HepG2 (cell line): ENCODE results near the gene CHTF18. TPM values are rescaled to one million over a fixed set of nuclear protein-coding genes. Genes with fewer than 3 reads are reported as not detected.

ENCODE experiments used
- ATAC-seq: fragments of 200-7000 bp; cut with Tn5 transposase; 3 replicates; pipeline ENCODE4 v1.9.1; 2020; ENCODE audit warnings: mild to moderate bottlenecking, moderate library complexity
- BruUV-seq: library from RNA; stranded (reverse); fragments of 400-500 nt; replicated peaks from 2 replicates; lab custom pipeline; 2021; lab: Mats Ljungman, UMichigan
- CTCF ChIA-PET: fragments of 300-600 bp; formaldehyde crosslinking; extraction: SDS; loops from one replicate; lab custom pipeline; 2021; ENCODE audit warnings: low total read pairs, inconsistent platforms, low intra/inter-chr PET ratio; lab: Yijun Ruan, JAX
- POLR2A ChIA-PET: fragments of 350-600 bp; sonication (Branson Sonifier 250); formaldehyde crosslinking; loops from one replicate; lab custom pipeline; 2020; ENCODE audit warnings: antibody characterized with exemption, inconsistent platforms; lab: Yijun Ruan, JAX
- DNase-seq: peaks from one replicate; pipeline ENCODE4 v3.0.0-alpha.2; 2015; ENCODE audit warnings: low spot score
- FAIRE-seq: peaks from 3 replicates; lab custom pipeline; 2011; peaks lifted over from hg19 to GRCh38; lab: Jason Lieb, UNC
- H2AFZ ChIP-seq: one replicate; pipeline ENCODE4 v1.6.1; 2011; ENCODE audit warnings: low read length, inconsistent platforms
- H3K27ac ChIP-seq: fragments of 300-600 bp; 3 replicates; pipeline ENCODE4 v1.8.0; 2011; ENCODE audit warnings: mixed run types, mild to moderate bottlenecking, mixed read lengths, low read length, inconsistent platforms; ENCODE audit not compliant: insufficient read depth; ENCODE audit errors: extremely low read length
- H3K27me3 ChIP-seq, 2 experiments: fragments of 200-600 bp in 1 of 2; 2 replicates in 1 of 2; 3 replicates in 1 of 2; pipeline versions ENCODE4 v1.6.0 to v1.8.0; 2011; ENCODE audit warnings: low read length in 2 of 2, mild to moderate bottlenecking in 2 of 2, moderate library complexity in 2 of 2, inconsistent platforms in 1 of 2; ENCODE audit not compliant: insufficient read depth in 2 of 2, control insufficient read depth in 1 of 2
- H3K36me3 ChIP-seq, 2 experiments: fragments of 200-600 bp in 1 of 2; replicated peaks in 1 of 2; 2 replicates in 1 of 2; 3 replicates in 1 of 2; pipeline versions ENCODE4 v1.5.1 to v1.8.0; 2011; ENCODE audit warnings: low read length in 2 of 2, inconsistent platforms in 1 of 2; ENCODE audit not compliant: insufficient read depth in 2 of 2, control insufficient read depth in 1 of 2
- H3K4me1 ChIP-seq: 2 replicates; pipeline ENCODE4 v1.5.1; 2012; ENCODE audit warnings: low read length, inconsistent platforms; ENCODE audit not compliant: insufficient read depth
- H3K4me2 ChIP-seq: 2 replicates; pipeline ENCODE4 v1.6.0; 2011; ENCODE audit warnings: low read depth, low read length, inconsistent platforms
- H3K4me3 ChIP-seq, 3 experiments: fragments of 200-600 bp in 1 of 3; sonication (generic), shearing (Covaris generic) in 1 of 3; replicated peaks in 1 of 3; 2 replicates each; pipeline ENCODE4 v1.5.1; 2011 to 2016; ENCODE audit warnings: low read length in 3 of 3, inconsistent platforms in 2 of 3, low read depth in 2 of 3, mild to moderate bottlenecking in 2 of 3, control low read depth in 1 of 3, mixed read lengths in 1 of 3; ENCODE audit not compliant: insufficient read depth in 1 of 3
- H3K79me2 ChIP-seq: one replicate; pipeline ENCODE4 v1.6.1; 2011; ENCODE audit warnings: low read length, inconsistent platforms; ENCODE audit not compliant: insufficient read depth
- H3K9ac ChIP-seq: 2 replicates; pipeline ENCODE4 v1.6.0; 2011; ENCODE audit warnings: mild to moderate bottlenecking, low read depth, low read length, inconsistent platforms; ENCODE audit not compliant: insufficient read depth
- H3K9me3 ChIP-seq: 2 replicates; pipeline ENCODE4 v1.5.1; 2012; ENCODE audit warnings: mild to moderate bottlenecking, low read length
- H4K20me1 ChIP-seq: 2 replicates; pipeline ENCODE4 v1.6.0; 2011; ENCODE audit warnings: inconsistent platforms, mild to moderate bottlenecking, low read length, moderate library complexity; ENCODE audit not compliant: insufficient read depth
- ATF7-NPFF ChIP-seq: sonication (generic); formaldehyde crosslinking; IDR thresholded peaks from 2 replicates; pipeline ENCODE4 v1.8.1; 2023; ENCODE audit warnings: mild to moderate bottlenecking, low read depth, missing genetic modification reagents, moderate library complexity
- CENPT ChIP-seq: sonication (generic); formaldehyde crosslinking; IDR thresholded peaks from 2 replicates; pipeline ENCODE4 v1.8.0; 2022; ENCODE audit warnings: low read depth, mild to moderate bottlenecking, moderate library complexity, missing genetic modification reagents
- CREB1 ChIP-seq, 2 experiments: fragments of 450-650 bp in 1 of 2; IDR thresholded peaks; 2 replicates each; pipeline ENCODE4 v1.6.1; 2016 to 2017; ENCODE audit warnings: control low read depth in 1 of 2, mild to moderate bottlenecking in 1 of 2, missing compliant biosample characterization in 1 of 2, missing genetic modification characterization in 1 of 2
- EZH2 ChIP-seq: conservative IDR thresholded peaks from 2 replicates; pipeline ENCODE4 v1.6.1; 2012; ENCODE audit warnings: mild to moderate bottlenecking, low read depth, low read length, moderate library complexity
- FOXP1 ChIP-seq, 2 experiments: fragments of 450-650 bp in 1 of 2; IDR thresholded peaks; 2 replicates each; pipeline ENCODE4 v1.6.1; 2017 to 2018; ENCODE audit warnings: antibody characterized with exemption in 1 of 2
- GABPB1 ChIP-seq: IDR thresholded peaks from 2 replicates; pipeline ENCODE4 v1.6.1; 2016; ENCODE audit warnings: mild to moderate bottlenecking, missing genetic modification reagents, moderate library complexity, missing compliant biosample characterization
- HMGA1 ChIP-seq: sonication (generic); formaldehyde crosslinking; conservative IDR thresholded peaks from 2 replicates; pipeline ENCODE4 v1.4.0; 2020; ENCODE audit warnings: missing genetic modification reagents
- TCF7 ChIP-seq: sonication (generic); IDR thresholded peaks from 2 replicates; pipeline ENCODE4 v1.6.1; 2016; ENCODE audit warnings: antibody characterized with exemption, low read depth
- YY1 ChIP-seq: IDR thresholded peaks from 2 replicates; pipeline ENCODE4 v1.6.1; 2011; ENCODE audit warnings: low read length, low read depth, moderate library complexity, mild to moderate bottlenecking; ENCODE audit not compliant: insufficient read depth, insufficient replicate concordance
- ZNF143 ChIP-seq: sonication (generic); formaldehyde crosslinking; IDR thresholded peaks from 2 replicates; pipeline ENCODE4 v1.4.0; 2020; ENCODE audit warnings: missing genetic modification reagents
- WGBS: methylation state at CpG from one replicate; pipeline ENCODE4 v1.1.6; 2017; ENCODE audit warnings: low lambda C conversion rate; 5-methylcytosine and 5-hydroxymethylcytosine counted together
- in situ Hi-C: cut with HindIII; loops from 2 replicates; pipeline ENCODE4 v1.10.0; 2017; ENCODE audit warnings: low pct_unique_long_range_greater_than_20kb; ENCODE audit not compliant: extremely low pct_ligation_motif_present
- intact Hi-C: fragments of 100-400 bp; cut with micrococcal nuclease; formaldehyde crosslinking; loops from one replicate; pipeline ENCODE4 v1.10.0; 2022; ENCODE audit not compliant: unreplicated experiment
- polyA plus RNA-seq, 8 experiments: library from polyadenylated mRNA; depleted of rRNA in 3 of 8; stranded (reverse) in 7 of 8; unstranded in 1 of 8; fragments of >200 nt; fragmentation: Illumina TruSeq in 4 of 8; extraction: Trizol in 4 of 8; gene quantifications; 2 replicates each; pipeline versions ENCODE4 v1.2.1 to v1.2.3, GENCODE V29; 2011 to 2016; ENCODE audit warnings: low read depth in 4 of 8, missing spikeins in 1 of 8, mixed read lengths in 1 of 8; ENCODE audit not compliant: insufficient read depth in 1 of 8
- total RNA-seq, 5 experiments: library from RNA; depleted of rRNA; stranded (reverse); fragments of >200 nt; fragmentation: Illumina TruSeq; extraction: Trizol; gene quantifications; 2 replicates each; pipeline ENCODE4 v1.2.3, GENCODE V29; 2016; ENCODE audit warnings: low read depth in 1 of 5

Gene CHTF18
- total and polyA plus RNA-seq, 2 of the 13 experiments (the other 11 are each of a cell fraction or from before 2014, with no cell fraction given) = 8.6 to 22.9 TPM

GRCh38 chr16:805474-805873 lies 17.1 kb downstream of the CHTF18 start:
- H3K9me3 ChIP-seq = no peaks in the 10 kb centered on the region
- no peak overlapping the region for H2AFZ ChIP-seq
- H3K9ac ChIP-seq = no peak overlapping the region
- BruUV-seq = no TSS peak
- FAIRE-seq (no peak), ATAC-seq (no peak), DNase-seq (no peak)
- no peaks in the 10 kb centered on the region for H3K79me2 ChIP-seq
- WGBS = 0% methylated on average over 4 of the region's 17 CpGs
- H3K4me2 ChIP-seq = no peak overlapping the region
- ChIA-PET POLR2A (no interaction called here), CTCF (no interaction called here)
- intact Hi-C loops (no loop called here), in situ Hi-C loops (loop anchor here (25.0 kb wide), 1 partner anchor 407 kb away; no protein-coding TSS in a partner anchor)
- H3K27ac ChIP-seq = no peak overlapping the region
- no peaks in the 10 kb centered on the region for H3K4me1 ChIP-seq
- no peak for TF ChIP-seq HMGA1 (CRISPR knock-in tag)
- TF ChIP-seq EZH2 = 0 out of 2 replicates have a peak, but pooled peaks have one; percentile 13
- no peaks in the 10 kb centered on the region for H3K36me3 ChIP-seq
- no peaks in the 10 kb centered on the region for H4K20me1 ChIP-seq
- H3K27me3 ChIP-seq = peaks cover 34 to 75% of the 10 kb centered on the region in 2 experiments
- no peak overlapping the region for H3K4me3 ChIP-seq

GRCh38 chr16:807347-808084 lies 19.1 kb downstream of the CHTF18 start:
- ATAC-seq (no peak), DNase-seq (no peak)
- Histone ChIP-seq H3K4me1 (no peaks in the 10 kb centered on the region), H3K27me3 (peaks cover 30 to 75% of the 10 kb centered on the region in 2 experiments), H2AFZ (no peak overlapping the region), H3K4me2 (no peak overlapping the region), H3K79me2 (no peaks in the 10 kb centered on the region), H3K9me3 (no peaks in the 10 kb centered on the region), H3K9ac (no peak overlapping the region), H3K4me3 (no peak overlapping the region)
- 59% methylated on average over 54 of the region's 80 CpGs for WGBS
- in situ Hi-C loops (loop anchor here (25.0 kb wide), 1 partner anchor 405 kb away; no protein-coding TSS in a partner anchor), intact Hi-C loops (no loop called here)
- POLR2A ChIA-PET = no interaction called here
- peak; percentile 22; the same call in 1 of the 2 replicates for TF ChIP-seq GABPB1 (CRISPR knock-in tag)
- no peak for TF ChIP-seq ATF7-NPFF (CRISPR knock-in tag)
- TF ChIP-seq TCF7 = no peak
- no peak for TF ChIP-seq CENPT (CRISPR knock-in tag)
- no peak for TF ChIP-seq ZNF143 (CRISPR knock-in tag)
- TF ChIP-seq YY1 = peak; percentile 80
- TF ChIP-seq CREB1 (IDR thresholded peaks at IDR 0.05) = peak; percentile 91
- no peak for TF ChIP-seq CREB1 (CRISPR knock-in tag; IDR thresholded peaks at IDR 0.05)
- TF ChIP-seq FOXP1 (IDR thresholded peaks at IDR 0.05) = no peak
- no peak for TF ChIP-seq FOXP1 (CRISPR knock-in tag; IDR thresholded peaks at IDR 0.05)
- TF ChIP-seq, all 625 proteins: peak for 3
- no TSS peak for BruUV-seq
- FAIRE-seq = no peak
- CTCF ChIA-PET = no interaction called here
- H4K20me1 ChIP-seq = no peaks in the 10 kb centered on the region
- H3K27ac ChIP-seq = no peak overlapping the region
- no peaks in the 10 kb centered on the region for H3K36me3 ChIP-seq
